Motor neuron (in vitro differentiated cells): ENCODE results near the gene GSG1L2. TPM values are rescaled to one million over a fixed set of nuclear protein-coding genes. Genes with fewer than 3 reads are reported as not detected.

Experiments used
- ATAC-seq, 8 experiments: fragments of 200-7000 bp; cut with Tn5 transposase; replicated peaks in 6 of 8; 2 replicates each; pipeline ENCODE4 v1.8.0; 2021; ENCODE audit warnings: mild to moderate bottlenecking in 8 of 8, moderate library complexity in 8 of 8
- H3K27ac ChIP-seq, 2 donors: fragments of 250-450 bp; sonication (Bioruptor Pico); 2 replicates each; pipeline ENCODE4 v1.9.0; 2021; ENCODE audit warnings: antibody characterized with exemption in 2 of 2, mild to moderate bottlenecking in 2 of 2, moderate library complexity in 1 of 2
- H3K4me1 ChIP-seq, 2 donors: fragments of 250-450 bp; sonication (Bioruptor Pico); replicated peaks in 1 of 2; 2 replicates each; pipeline ENCODE4 v1.6.1; 2021; ENCODE audit warnings: antibody characterized with exemption in 2 of 2, mild to moderate bottlenecking in 2 of 2, moderate library complexity in 1 of 2
- H3K4me3 ChIP-seq, 5 donors: fragments of 250-450 bp; sonication (Bioruptor Pico); 2 replicates each; pipeline ENCODE4 v1.9.0; 2021; ENCODE audit warnings: antibody characterized with exemption in 5 of 5, mild to moderate bottlenecking in 5 of 5, moderate library complexity in 4 of 5
- WGBS, 10 experiments: fragments of 450-650 bp; shearing (Covaris generic); methylation state at CpG; one replicate each; pipeline ENCODE4 v1.0.0; 2022; 5-methylcytosine and 5-hydroxymethylcytosine counted together
- in situ Hi-C, 9 experiments: fragments of 400-800 bp; cut with MboI; loops; one replicate each; pipeline ENCODE4 v1.15.0; 2021; ENCODE audit warnings: low sequenced_read_pairs in 9 of 9, low pct_unique_long_range_greater_than_20kb in 2 of 9; ENCODE audit not compliant: unreplicated experiment in 9 of 9
- total RNA-seq, 8 experiments: library from RNA; unstranded; fragments of 300-600 nt; gene quantifications; 2 replicates each; pipeline versions ENCODE4 v1.2.3 to v1.2.4, GENCODE V29; 2022

The GSG1L2 gene
- total RNA-seq, 8 experiments from 2014 or later = not detected

DNA sequence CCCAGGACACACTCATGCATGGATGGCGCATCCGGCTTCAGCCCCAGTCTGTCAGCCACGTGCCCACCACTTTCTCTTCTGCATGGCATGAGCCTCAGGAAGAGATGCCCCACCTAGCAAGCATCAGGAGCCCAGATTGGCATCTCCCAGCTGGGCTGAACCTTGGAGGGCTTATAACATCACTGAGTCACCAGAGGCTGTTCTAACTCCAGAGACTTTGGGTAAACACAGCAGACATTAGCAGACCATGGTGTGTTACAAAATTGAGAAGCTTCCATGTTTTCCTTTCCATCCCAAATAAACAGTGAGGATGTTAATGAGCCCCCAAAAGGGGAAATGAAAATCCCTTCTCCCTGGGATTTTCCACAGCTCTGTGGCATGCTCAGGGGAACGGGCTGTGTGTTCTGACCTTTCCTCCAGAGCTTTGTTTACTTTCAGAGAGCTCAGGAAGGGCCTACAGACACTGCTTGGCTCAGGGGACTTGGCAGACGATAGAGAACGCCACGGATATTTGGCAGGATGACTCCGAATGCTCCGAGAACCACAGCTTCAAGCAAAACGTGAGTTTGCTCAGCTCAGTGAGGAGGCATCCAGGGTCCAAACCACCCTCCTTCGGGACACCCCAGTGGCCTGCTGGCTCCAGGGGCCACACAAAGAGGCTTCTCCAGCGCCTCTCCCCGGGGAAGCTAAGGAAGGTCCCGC, 20.3 kb upstream of the GSG1L2 start:
- in situ Hi-C loops = no loop called here
- Histone ChIP-seq H3K27ac (no peak overlapping the region), H3K4me1 (no peaks in the 10 kb centered on the region), H3K4me3 (no peak overlapping the region)
- 0 to 100% (median 59%) methylated on average over 1 to 9 of the region's 14 CpGs; no CpG with 5 or more reads in 3 of the 10 experiments for WGBS, 10 experiments
- ATAC-seq = peak in 1 of 8 experiments; percentile 78

DNA sequence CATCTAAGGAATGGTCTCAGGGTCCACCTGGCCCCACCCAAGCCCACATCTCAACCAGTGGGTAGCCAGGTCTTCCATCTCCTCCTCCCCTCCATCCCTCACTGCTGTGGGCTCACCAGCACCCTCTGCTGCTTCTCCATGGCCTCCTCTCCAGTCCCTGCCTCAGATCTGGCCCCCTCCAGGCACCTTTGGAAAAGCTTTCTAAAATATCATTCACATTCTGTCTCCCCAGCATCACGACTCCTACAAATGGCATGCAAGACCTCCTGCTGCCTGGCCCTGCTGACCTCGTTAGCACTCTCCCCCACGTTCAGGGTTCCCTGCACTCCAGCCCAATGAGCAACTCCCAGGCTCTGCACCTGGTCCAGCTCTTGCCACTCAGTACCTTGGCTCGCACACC, 17.6 kb upstream of the GSG1L2 start:
- Histone ChIP-seq H3K27ac (no peak overlapping the region), H3K4me1 (no peaks in the 10 kb centered on the region), H3K4me3 (no peak overlapping the region)
- in situ Hi-C loops = no loop called here
- WGBS, 10 experiments = 0 to 64% (median 40%) methylated on average over 1 to 3 of the region's 4 CpGs; no CpG with 5 or more reads in 3 of the 10 experiments
- no peak for ATAC-seq

DNA sequence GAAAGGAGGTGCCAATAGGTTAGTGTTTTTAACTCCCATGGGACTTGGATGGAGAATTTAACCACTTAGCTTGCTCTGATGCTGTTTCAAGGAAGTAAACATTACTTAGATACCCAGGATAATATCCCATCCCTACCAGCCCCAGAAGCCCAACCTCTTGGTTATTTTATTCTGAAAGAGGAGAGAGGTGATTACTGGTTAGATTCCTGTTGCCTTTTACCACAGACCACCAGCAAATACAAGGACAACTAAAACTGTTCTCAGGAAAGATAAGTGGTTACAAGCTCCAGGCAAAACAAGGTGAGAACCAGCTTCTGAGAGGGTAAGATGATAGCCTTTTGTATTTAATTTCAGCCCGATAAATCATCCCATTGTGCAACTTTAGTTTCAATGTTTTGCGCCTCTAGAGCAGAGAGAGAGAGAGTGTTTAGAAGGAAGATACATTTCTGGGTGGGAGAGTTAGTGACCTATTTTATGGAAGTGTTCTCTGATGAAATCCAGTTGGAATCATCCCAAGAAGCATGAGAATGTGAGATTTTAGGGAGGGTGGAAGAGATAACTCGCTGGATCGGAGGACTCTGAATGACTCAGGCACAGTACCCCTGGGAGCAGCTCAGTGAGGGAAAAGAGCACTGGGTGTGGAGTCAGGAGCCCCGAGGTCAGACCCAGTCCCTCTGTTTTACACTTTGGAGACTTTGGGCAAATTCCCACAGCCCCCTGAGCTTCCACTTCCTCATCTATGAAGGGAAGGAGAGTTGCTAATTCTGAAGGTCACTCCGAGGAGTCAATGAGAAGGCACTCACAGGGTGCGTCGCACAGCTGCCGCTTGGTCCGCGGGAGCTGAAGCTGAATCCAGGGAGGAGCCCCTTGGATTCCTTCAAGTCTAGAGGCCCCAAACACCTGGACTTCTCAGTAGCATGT, 15.9 kb upstream of the GSG1L2 start:
- WGBS, 10 experiments = 50 to 100% (median 82%) methylated on average over 1 to 10 of the region's 11 CpGs
- Histone ChIP-seq H3K4me3 (no peak overlapping the region), H3K4me1 (no peaks in the 10 kb centered on the region), H3K27ac (no peak overlapping the region)
- in situ Hi-C loops = no loop called here
- ATAC-seq = peak in 2 of 8 experiments; percentile 70 to 75

- no peak overlapping the region for H3K4me3 ChIP-seq
- no peak overlapping the region for H3K27ac ChIP-seq
- ATAC-seq = no peak
- H3K4me1 ChIP-seq = no peaks in the 10 kb centered on the region
- in situ Hi-C loops = no loop called here
- WGBS, 10 experiments = 0 to 100% (median 100%) methylated on average over 1 to 3 of the region's 4 CpGs; no CpG with 5 or more reads in 2 of the 10 experiments
Measured at GRCh38 chr17:9833922-9834321, 12.0 kb upstream of the GSG1L2 start.

DNA sequence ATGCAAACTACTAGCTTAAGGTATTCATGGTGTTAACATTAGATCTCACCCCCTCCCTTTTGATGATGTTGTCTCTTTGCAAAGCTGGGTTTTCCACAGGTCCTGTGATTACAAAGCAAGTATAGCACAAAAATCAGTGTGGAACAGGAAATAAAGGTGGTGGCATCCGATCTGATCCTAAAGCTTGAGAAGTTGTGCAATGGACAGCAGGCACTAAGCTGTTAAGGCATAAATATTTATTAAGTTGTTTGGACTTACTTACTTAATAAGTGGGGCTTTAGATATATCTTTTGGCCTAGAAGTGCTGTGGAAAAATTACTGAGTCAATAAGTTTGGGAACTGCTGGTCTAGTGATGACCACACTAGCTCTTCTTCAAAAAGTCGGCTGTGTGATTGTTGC, 8.8 kb upstream of the GSG1L2 start:
- Histone ChIP-seq H3K27ac (no peak overlapping the region), H3K4me3 (no peak overlapping the region), H3K4me1 (no peaks in the 10 kb centered on the region)
- WGBS, 10 experiments = 40 to 100% (median 80%) methylated on average over 1 to 2 of the region's 2 CpGs; no CpG with 5 or more reads in 3 of the 10 experiments
- no peak for ATAC-seq
- in situ Hi-C loops = no loop called here

- WGBS, 10 experiments = 60 to 100% (median 78%) methylated on average over 1 to 2 of the region's 2 CpGs
- ATAC-seq = no peak
Measured at GRCh38 chr17:9829343-9829742, 7.5 kb upstream of the GSG1L2 start.

DNA sequence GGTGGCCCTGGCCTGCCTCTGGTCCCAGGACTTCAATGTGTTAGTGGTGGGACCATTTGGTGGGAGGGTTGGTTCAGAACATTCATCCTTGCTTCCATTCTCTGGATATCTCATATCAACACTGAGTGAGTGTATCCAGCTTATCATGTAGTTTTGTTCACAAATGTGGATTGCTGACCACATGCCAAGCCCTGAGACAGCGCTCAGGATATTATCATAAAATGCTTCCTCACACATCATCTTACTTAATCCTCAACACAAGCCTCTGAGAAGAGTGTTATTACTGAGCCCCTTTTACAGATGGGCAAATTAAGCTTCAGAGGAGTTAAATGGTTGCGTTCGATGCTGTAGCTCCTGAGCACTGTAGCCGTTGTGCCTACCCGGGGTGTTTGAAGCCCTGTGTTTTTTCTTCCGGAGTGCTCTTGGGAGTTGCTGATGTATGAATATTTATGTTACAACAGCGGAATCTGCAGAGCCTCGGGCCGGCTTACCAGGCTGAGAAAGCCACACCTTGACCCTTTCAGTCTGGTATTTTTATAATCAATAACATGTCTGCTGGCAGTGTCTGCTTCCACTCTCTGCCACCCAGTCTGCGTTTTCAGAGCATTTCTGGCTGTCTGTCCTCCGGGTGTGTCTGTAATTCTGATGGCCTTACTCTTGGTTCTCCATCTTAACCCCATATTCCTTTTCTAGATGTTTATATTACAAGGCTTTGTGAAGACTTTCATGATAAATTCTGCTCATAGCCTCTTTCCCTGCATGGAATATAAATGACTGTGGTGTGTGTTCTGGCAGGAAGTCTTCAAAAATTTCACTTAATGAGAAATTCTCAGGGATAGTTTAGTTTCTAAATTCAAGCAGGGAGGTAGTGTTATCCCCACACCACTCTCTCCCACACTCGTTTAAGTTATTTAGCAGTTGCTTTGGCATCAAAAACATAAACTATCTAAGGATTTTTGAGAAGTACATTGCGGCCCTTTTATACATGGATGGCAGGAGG, 6.7 kb upstream of the GSG1L2 start:
- Histone ChIP-seq H3K4me3 (no peak overlapping the region), H3K27ac (no peak overlapping the region), H3K4me1 (no peaks in the 10 kb centered on the region)
- in situ Hi-C loops = no loop called here
- 8 to 82% (median 68%) methylated on average over 2 to 12 of the region's 13 CpGs for WGBS, 10 experiments
- ATAC-seq = peak in 3 of 8 experiments; percentile 81 to 93 (median 91)

More at GRCh38 chr17:9829343-9829742, 7.5 kb upstream of the GSG1L2 start:
- H3K27ac ChIP-seq = no peak overlapping the region
- in situ Hi-C loops = no loop called here
- no peaks in the 10 kb centered on the region for H3K4me1 ChIP-seq
- H3K4me3 ChIP-seq = no peak overlapping the region

GRCh38 chr17:9825641-9826150, 3.8 kb upstream of the GSG1L2 start, which contains the start of gene GLP2R:
Gene GLP2R, plus strand, starts transcription at chr17:9825924. Its CDS starts 140 bp downstream, at chr17:9826064.
- WGBS, 10 experiments = 58 to 91% (median 69%) methylated on average over 2 to 10 of the region's 21 CpGs; no CpG with 5 or more reads in 3 of the 10 experiments
- in situ Hi-C loops = no loop called here
- no peak for ATAC-seq
- Histone ChIP-seq H3K4me1 (no peaks in the 10 kb centered on the region), H3K27ac (no peak within 1 kb of the TSS), H3K4me3 (no peak within 1 kb of the TSS)

GRCh38 chr17:9824797-9825338, 3.0 kb upstream of the GSG1L2 start:
- WGBS, 10 experiments = 0 to 100% (median 72%) methylated on average over 1 to 4 of the region's 8 CpGs; no CpG with 5 or more reads in 1 of the 10 experiments
- in situ Hi-C loops = no loop called here
- ATAC-seq = no peak
- no peak overlapping the region for H3K27ac ChIP-seq
- H3K4me3 ChIP-seq = no peak overlapping the region
- H3K4me1 ChIP-seq = no peaks in the 10 kb centered on the region

- 0 to 88% (median 40%) methylated on average over 1 to 4 of the region's 4 CpGs; no CpG with 5 or more reads in 5 of the 10 experiments for WGBS, 10 experiments
- no peak for ATAC-seq
- H3K27ac ChIP-seq = no peak overlapping the region
- in situ Hi-C loops = no loop called here
- no peaks in the 10 kb centered on the region for H3K4me1 ChIP-seq
- no peak overlapping the region for H3K4me3 ChIP-seq
Measured at GRCh38 chr17:9824094-9824493, 2.2 kb upstream of the GSG1L2 start.

DNA sequence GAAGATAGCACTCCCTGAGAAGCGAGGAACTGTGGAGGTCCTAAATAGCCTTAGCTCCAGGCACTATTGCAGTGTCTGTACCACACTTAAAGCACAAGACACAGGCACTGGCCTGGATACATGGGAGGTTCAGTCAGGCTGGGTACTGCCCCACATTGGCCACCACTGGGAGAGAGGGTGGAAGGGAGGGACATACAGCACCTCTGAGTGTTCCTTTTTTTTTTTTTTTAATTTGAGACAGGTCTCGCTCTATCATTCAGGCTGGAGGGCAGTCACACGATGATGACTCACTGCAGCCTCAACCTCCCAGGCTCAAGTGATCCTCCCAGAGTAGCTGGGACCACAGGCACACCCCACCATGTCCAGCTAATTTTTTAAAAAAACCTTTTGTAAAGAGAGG, 1.4 kb downstream of the GSG1L2 start:
- no peak overlapping the region for H3K27ac ChIP-seq
- WGBS, 10 experiments = 40 to 100% (median 58%) methylated on average over 1 to 2 of the region's 3 CpGs; no CpG with 5 or more reads in 5 of the 10 experiments
- H3K4me1 ChIP-seq = no peaks in the 10 kb centered on the region
- peak in 2 of 8 experiments; percentile 51 to 54 for ATAC-seq
- H3K4me3 ChIP-seq = no peak overlapping the region
- in situ Hi-C loops = no loop called here

GRCh38 chr17:9818760-9819159, 3.1 kb downstream of the GSG1L2 start:
- Histone ChIP-seq H3K4me1 (no peaks in the 10 kb centered on the region), H3K27ac (no peak overlapping the region), H3K4me3 (no peak overlapping the region)
- 17 to 100% (median 75%) methylated on average over 1 to 4 of the region's 4 CpGs; no CpG with 5 or more reads in 2 of the 10 experiments for WGBS, 10 experiments
- in situ Hi-C loops = no loop called here
- no peak for ATAC-seq
